ENCODE data around the gene KCNK13. TPM values are rescaled to one million over a fixed set of nuclear protein-coding genes. Genes with fewer than 3 reads are reported as not detected.

Gene KCNK13
- total RNA-seq, 1 experiment from 2014 or later: not detected

GRCh38 chr14:90175631-90176030 is 113.8 kb downstream of the KCNK13 start:
- intact Hi-C loops (cut with micrococcal nuclease; ENCODE audit: unreplicated experiment) (no loop called here), in situ Hi-C loops (cut with HindIII; ENCODE audit: low pct_unique_long_range_greater_than_20kb, low sequenced_read_pairs) (no loop called here)
- no peak overlapping the region for H3K4me3 ChIP-seq (ENCODE audit: low read depth in 2 of 2, low read length in 2 of 2)
- ATAC-seq: no peak
- no TSS peak for BruUV-seq (replicated peaks)
- no peaks in the 10 kb centered on the region for H3K9me3 ChIP-seq (ENCODE audit: control insufficient read depth, insufficient read depth, low read depth, low read length)
- no peak for DNase-seq (ENCODE audit: low read depth, low spot score)
- ChIA-PET CTCF (no interaction called here), POLR2A (no interaction called here)
- TF ChIP-seq SIN3A (IDR thresholded peaks at IDR 0.05; ENCODE audit: borderline replicate concordance, insufficient read depth, low read depth, low read length): no peak
- TF ChIP-seq CTCF (IDR thresholded peaks at IDR 0.05): no peak
- no peak for TF ChIP-seq POLR2AphosphoS5 (IDR thresholded peaks at IDR 0.05; ENCODE audit: low read depth, low read length)
- no peak for TF ChIP-seq TCF7L2 (IDR thresholded peaks at IDR 0.05; ENCODE audit: low read depth, low read length)
- no peak for TF ChIP-seq REST (IDR thresholded peaks at IDR 0.05; ENCODE audit: insufficient read depth in 1 of 2, low read depth in 2 of 2, low read length in 1 of 2)
- H3K27me3 ChIP-seq (ENCODE audit: control insufficient read depth, insufficient read depth, low read length): no peaks in the 10 kb centered on the region
- H3K36me3 ChIP-seq (ENCODE audit: control insufficient read depth, insufficient read depth, low read length): no peaks in the 10 kb centered on the region
- no peak overlapping the region for H3K27ac ChIP-seq (ENCODE audit: low read length)
- H3K4me1 ChIP-seq (ENCODE audit: control insufficient read depth, insufficient read depth, low read length): no peaks in the 10 kb centered on the region

- DNase-seq (ENCODE audit: low read depth, low spot score): no peak
- CTCF ChIA-PET: no interaction called here
- in situ Hi-C loops (cut with HindIII; ENCODE audit: low pct_unique_long_range_greater_than_20kb, low sequenced_read_pairs): no loop called here
These were observed 115.9 kb downstream of the KCNK13 start for GRCh38 chr14:90177539-90178189.

More at GRCh38 chr14:90177539-90178189, 115.9 kb downstream of the KCNK13 start:
- no peak for ATAC-seq
- Histone ChIP-seq H3K27ac (ENCODE audit: low read length) (no peak overlapping the region), H3K36me3 (ENCODE audit: control insufficient read depth, insufficient read depth, low read length) (no peaks in the 10 kb centered on the region), H3K4me1 (ENCODE audit: control insufficient read depth, insufficient read depth, low read length) (no peaks in the 10 kb centered on the region), H3K27me3 (ENCODE audit: control insufficient read depth, insufficient read depth, low read length) (no peaks in the 10 kb centered on the region), H3K4me3 (ENCODE audit: low read depth in 2 of 2, low read length in 2 of 2) (no peak overlapping the region), H3K9me3 (ENCODE audit: control insufficient read depth, insufficient read depth, low read depth, low read length) (no peaks in the 10 kb centered on the region)
- no TSS peak for BruUV-seq (replicated peaks)
- POLR2A ChIA-PET: no interaction called here
- intact Hi-C loops (cut with micrococcal nuclease; ENCODE audit: unreplicated experiment): no loop called here
- TF ChIP-seq SIN3A (IDR thresholded peaks at IDR 0.05; ENCODE audit: borderline replicate concordance, insufficient read depth, low read depth, low read length): no peak
- TF ChIP-seq POLR2AphosphoS5 (IDR thresholded peaks at IDR 0.05; ENCODE audit: low read depth, low read length): no peak
- TF ChIP-seq CTCF (IDR thresholded peaks at IDR 0.05): no peak
- no peak for TF ChIP-seq REST (IDR thresholded peaks at IDR 0.05; ENCODE audit: insufficient read depth in 1 of 2, low read depth in 2 of 2, low read length in 1 of 2)
- TF ChIP-seq TCF7L2 (IDR thresholded peaks at IDR 0.05; ENCODE audit: low read depth, low read length): no peak

Measured in Panc1 (cell line).